SHP77 treated with DMSO at 0.1 percent for 48 hours (cell line): ENCODE measurements around the gene CTNNA2.
"Not testable (repeated sequence)": the region's sequence is repeated elsewhere in the genome, so short reads cannot be mapped to it uniquely, and the experiment has no call there.

Experiments
- DNase-seq: peaks from one replicate; lab custom pipeline; 2025; lab: John Stamatoyannopoulos, UW

CTNNA2 gene

GRCh38 chr2:80149991-80150390 is 637.1 kb downstream of the CTNNA2 start:
- no peak for DNase-seq

- no peak for DNase-seq
Observed at GRCh38 chr2:80151248-80151647, 638.4 kb downstream of the CTNNA2 start.

- no peak for DNase-seq
Observed at GRCh38 chr2:80151651-80152050, 638.8 kb downstream of the CTNNA2 start.

GRCh38 chr2:80153151-80153550 is 640.3 kb downstream of the CTNNA2 start:
- no peak for DNase-seq

- DNase-seq = no peak
Observed at GRCh38 chr2:80153768-80154167, 640.9 kb downstream of the CTNNA2 start.

- DNase-seq = no peak
Observed at GRCh38 chr2:80154231-80154915, 641.5 kb downstream of the CTNNA2 start.

GRCh38 chr2:80164375-80164774 is 651.5 kb downstream of the CTNNA2 start:
- DNase-seq = no peak

GRCh38 chr2:80166483-80167171 is 653.8 kb downstream of the CTNNA2 start:
- DNase-seq = no peak

GRCh38 chr2:80167284-80167808 is 654.5 kb downstream of the CTNNA2 start:
- DNase-seq = no peak

GRCh38 chr2:80168037-80168436 is 655.2 kb downstream of the CTNNA2 start:
- DNase-seq = no peak

GRCh38 chr2:80168801-80169200 is 656.0 kb downstream of the CTNNA2 start:
- no peak for DNase-seq

- no peak for DNase-seq
Observed at GRCh38 chr2:80169811-80170594, 657.2 kb downstream of the CTNNA2 start.

GRCh38 chr2:80185091-80185490 is 672.2 kb downstream of the CTNNA2 start:
- DNase-seq = no peak

- no peak for DNase-seq
Observed at GRCh38 chr2:80186262-80186661, 673.4 kb downstream of the CTNNA2 start.

- DNase-seq = no peak
Observed at GRCh38 chr2:80187156-80187555, 674.3 kb downstream of the CTNNA2 start.

GRCh38 chr2:80190166-80190565 is 677.3 kb downstream of the CTNNA2 start:
- no peak for DNase-seq

- DNase-seq = no peak
Observed at GRCh38 chr2:80193566-80193965, 680.7 kb downstream of the CTNNA2 start.

- no peak for DNase-seq
Observed at GRCh38 chr2:80195034-80195433, 682.2 kb downstream of the CTNNA2 start.

GRCh38 chr2:80198042-80198441 is 685.2 kb downstream of the CTNNA2 start:
- no peak for DNase-seq

GRCh38 chr2:80199504-80199903 is 686.7 kb downstream of the CTNNA2 start:
- no peak for DNase-seq

GRCh38 chr2:80203929-80204328 is 691.1 kb downstream of the CTNNA2 start:
- DNase-seq = not testable (repeated sequence)

GRCh38 chr2:80205498-80205897 is 692.6 kb downstream of the CTNNA2 start:
- DNase-seq = no peak

- no peak for DNase-seq
Observed at GRCh38 chr2:80209458-80209857, 696.6 kb downstream of the CTNNA2 start.
